OCI-LY1 (cell line): ENCODE results near the gene CSNK1E.

Source experiments
- H2AFZ ChIP-seq: fragments of 200-600 bp; sonication (generic), shearing (Covaris generic); 2 replicates; pipeline ENCODE4 v1.6.0; 2014; ENCODE audit warnings: antibody characterized with exemption, mild to moderate bottlenecking, low read length
- H3F3A ChIP-seq: fragments of 200-600 bp; sonication (generic), shearing (Covaris generic); 2 replicates; pipeline ENCODE4 v1.6.0; 2014; ENCODE audit warnings: mild to moderate bottlenecking, antibody characterized with exemption, low read length, moderate library complexity; ENCODE audit not compliant: insufficient read depth
- H3K27ac ChIP-seq: fragments of 200-600 bp; sonication (generic); 2 replicates; pipeline ENCODE4 v1.5.1; 2014; ENCODE audit warnings: low read length, mixed run types, mild to moderate bottlenecking, low read depth; ENCODE audit not compliant: poor library complexity, severe bottlenecking
- H3K27me3 ChIP-seq: fragments of 200-600 bp; sonication (generic); 2 replicates; pipeline ENCODE4 v1.6.0; 2014; ENCODE audit warnings: antibody characterized with exemption, mild to moderate bottlenecking, low read length, moderate library complexity; ENCODE audit not compliant: insufficient read depth
- H3K36me3 ChIP-seq: fragments of 200-600 bp; sonication (generic); 2 replicates; pipeline ENCODE4 v1.6.1; 2014; ENCODE audit warnings: mild to moderate bottlenecking, antibody characterized with exemption, low read length, moderate library complexity, mixed read lengths; ENCODE audit not compliant: insufficient read depth
- H3K4me1 ChIP-seq: fragments of 200-600 bp; sonication (generic); 2 replicates; pipeline ENCODE4 v1.5.1; 2014; ENCODE audit warnings: mild to moderate bottlenecking, low read length, moderate library complexity; ENCODE audit not compliant: insufficient read depth, severe bottlenecking
- H3K4me2 ChIP-seq: fragments of 200-600 bp; sonication (generic), shearing (Covaris generic); 2 replicates; pipeline ENCODE4 v1.6.1; 2014; ENCODE audit warnings: low read length
- H3K4me3 ChIP-seq: fragments of 200-600 bp; sonication (generic); 2 replicates; pipeline ENCODE4 v1.5.1; 2014; ENCODE audit warnings: low read length, low read depth, mild to moderate bottlenecking, mixed read lengths; ENCODE audit not compliant: poor library complexity, severe bottlenecking
- H3K79me2 ChIP-seq: fragments of 200-600 bp; shearing (Covaris generic); 2 replicates; pipeline ENCODE4 v1.6.1; 2016; ENCODE audit warnings: mixed run types, low read length, mixed read lengths; ENCODE audit not compliant: insufficient read depth
- H3K9ac ChIP-seq: fragments of 200-600 bp; sonication (generic), shearing (Covaris generic); 2 replicates; pipeline ENCODE4 v1.6.1; 2014; ENCODE audit warnings: mild to moderate bottlenecking, low read length, mixed read lengths
- H3K9me2 ChIP-seq: fragments of 200-600 bp; sonication (generic), shearing (Covaris generic); 2 replicates; pipeline ENCODE4 v1.6.1; 2014; ENCODE audit warnings: low read depth, mild to moderate bottlenecking, low read length, mixed read lengths
- H3K9me3 ChIP-seq: fragments of 200-600 bp; shearing (Covaris generic); 2 replicates; pipeline ENCODE4 v1.6.1; 2014; ENCODE audit warnings: low read length, mixed read lengths
- H4K20me1 ChIP-seq: fragments of 200-600 bp; sonication (generic), shearing (Covaris generic); 2 replicates; pipeline ENCODE4 v1.6.0; 2016; ENCODE audit warnings: mild to moderate bottlenecking, low read length; ENCODE audit not compliant: insufficient read depth
- CTCF ChIP-seq: fragments of 200-600 bp; sonication (generic), shearing (Covaris generic); IDR thresholded peaks from 2 replicates; pipeline ENCODE4 v1.5.1; 2017; ENCODE audit warnings: mild to moderate bottlenecking, antibody characterized with exemption, low read length, moderate library complexity, mixed read lengths
- EZH2 ChIP-seq: fragments of 200-600 bp; sonication (generic), shearing (Covaris generic); IDR thresholded peaks from 2 replicates; pipeline ENCODE4 v1.8.0; 2017; ENCODE audit warnings: borderline replicate concordance, mixed run types, mild to moderate bottlenecking, antibody characterized with exemption, low read length, moderate library complexity, mixed read lengths

The CSNK1E gene

GRCh38 chr22:38271101-38271500, 46.1 kb downstream of the CSNK1E start:
- Histone ChIP-seq H3K4me2 (no peak overlapping the region), H3K27ac (no peak overlapping the region), H3K36me3 (no peaks in the 10 kb centered on the region), H3F3A (no peaks in the 10 kb centered on the region), H3K79me2 (no peaks in the 10 kb centered on the region), H2AFZ (no peak overlapping the region), H3K4me3 (no peak overlapping the region), H3K9ac (no peak overlapping the region), H4K20me1 (no peaks in the 10 kb centered on the region), H3K9me3 (no peaks in the 10 kb centered on the region), H3K4me1 (peaks cover 21% of the 10 kb centered on the region), H3K9me2 (no peaks in the 10 kb centered on the region), H3K27me3 (no peaks in the 10 kb centered on the region; the same call in 1 of the 2 replicates)
- TF ChIP-seq CTCF (no peak), EZH2 (no peak)

GRCh38 chr22:38270091-38270992, 46.9 kb downstream of the CSNK1E start:
- H3K79me2 ChIP-seq: no peaks in the 10 kb centered on the region
- H3K27ac ChIP-seq: no peak overlapping the region
- H4K20me1 ChIP-seq: no peaks in the 10 kb centered on the region

GRCh38 chr22:38269466-38269865, 47.8 kb downstream of the CSNK1E start:
- no peak overlapping the region for H3K9ac ChIP-seq

More at GRCh38 chr22:38270091-38270992, 46.9 kb downstream of the CSNK1E start:
- Histone ChIP-seq H2AFZ (no peak overlapping the region), H3K4me1 (peaks cover 19% of the 10 kb centered on the region), H3K9me3 (no peaks in the 10 kb centered on the region), H3K9ac (no peak overlapping the region), H3K36me3 (no peaks in the 10 kb centered on the region), H3K4me3 (no peak overlapping the region), H3K4me2 (no peak overlapping the region), H3K27me3 (no peaks in the 10 kb centered on the region; the same call in 1 of the 2 replicates), H3K9me2 (no peaks in the 10 kb centered on the region), H3F3A (no peaks in the 10 kb centered on the region)
- TF ChIP-seq EZH2 (no peak), CTCF (no peak)

More at GRCh38 chr22:38269466-38269865, 47.8 kb downstream of the CSNK1E start:
- TF ChIP-seq EZH2 (no peak), CTCF (no peak)
- Histone ChIP-seq H3K79me2 (no peaks in the 10 kb centered on the region), H3F3A (no peaks in the 10 kb centered on the region), H3K27ac (no peak overlapping the region), H3K4me1 (peaks cover 19% of the 10 kb centered on the region), H3K27me3 (no peaks in the 10 kb centered on the region; the same call in 1 of the 2 replicates), H4K20me1 (no peaks in the 10 kb centered on the region), H3K9me2 (no peaks in the 10 kb centered on the region), H3K9me3 (no peaks in the 10 kb centered on the region), H3K4me2 (no peak overlapping the region), H2AFZ (no peak overlapping the region), H3K4me3 (no peak overlapping the region), H3K36me3 (no peaks in the 10 kb centered on the region; the same call in 1 of the 2 replicates)
